ENCODE data around the gene ZBTB21. TPM values are rescaled to one million over a fixed set of nuclear protein-coding genes. Genes with fewer than 3 reads are reported as not detected.
A peak's percentile ranks its signal among the peaks of the same experiment; 100 is the strongest.

The ZBTB21 gene
- total RNA-seq, 1 donor from 2014 or later, result 25.3 TPM

- TF ChIP-seq EZH2 (IDR thresholded peaks at IDR 0.05), result no peak
- TF ChIP-seq EZH2phosphoT487 (IDR thresholded peaks at IDR 0.05), result no peak
- no peak for TF ChIP-seq CTCF (IDR thresholded peaks at IDR 0.05)
Observed at GRCh38 chr21:41970751-41971653, 39.2 kb downstream of the ZBTB21 start.

GRCh38 chr21:41970106-41970391 is 40.1 kb downstream of the ZBTB21 start:
- Mint-ChIP-seq H3K4me3 (no peak overlapping the region), H3K27ac (peak overlapping the region; percentile 63), H3K9me3 (peaks cover 7% of the 10 kb centered on the region), H3K27me3 (ENCODE audit: insufficient read depth, low read depth) (peaks cover 11% of the 10 kb centered on the region), H3K4me1 (peaks cover 62% of the 10 kb centered on the region), H3K36me3 (no peaks in the 10 kb centered on the region)
- Histone ChIP-seq H3K4me1 (peaks cover 11% of the 10 kb centered on the region), H3K27ac (no peak overlapping the region), H3K4me3 (no peak overlapping the region), H3K27me3 (no peaks in the 10 kb centered on the region), H3K79me2 (ENCODE audit: low read depth) (no peaks in the 10 kb centered on the region), H3K9me3 (ENCODE audit: low read depth) (no peaks in the 10 kb centered on the region), H3K9ac (no peak overlapping the region), H3K36me3 (no peaks in the 10 kb centered on the region), H2AFZ (replicated peaks) (no peak overlapping the region), H3K4me2 (no peak overlapping the region), H4K20me1 (ENCODE audit: low read depth) (no peaks in the 10 kb centered on the region), H3F3A (ENCODE audit: low read depth) (peaks cover 9% of the 10 kb centered on the region)
- no peak for DNase-seq (ENCODE audit: low spot score)
- TF ChIP-seq EZH2 (IDR thresholded peaks at IDR 0.05) (no peak), CTCF (IDR thresholded peaks at IDR 0.05) (no peak), EZH2phosphoT487 (IDR thresholded peaks at IDR 0.05) (no peak)

More at GRCh38 chr21:41970751-41971653, 39.2 kb downstream of the ZBTB21 start:
- peaks cover 11% of the 10 kb centered on the region for H3K4me1 ChIP-seq
- Mint-ChIP-seq H3K27ac (peak overlapping the region; percentile 88), H3K27me3 (ENCODE audit: insufficient read depth, low read depth) (peaks cover 4% of the 10 kb centered on the region), H3K9me3 (peaks cover 5% of the 10 kb centered on the region), H3K4me1 (peaks cover 56% of the 10 kb centered on the region), H3K36me3 (no peaks in the 10 kb centered on the region), H3K4me3 (no peak overlapping the region)
- H3K79me2 ChIP-seq (ENCODE audit: low read depth), result no peaks in the 10 kb centered on the region
- no peak overlapping the region for H3K4me2 ChIP-seq
- H2AFZ ChIP-seq (replicated peaks), result no peak overlapping the region
- H3K4me3 ChIP-seq, result no peak overlapping the region
- no peaks in the 10 kb centered on the region for H4K20me1 ChIP-seq (ENCODE audit: low read depth)
- no peak overlapping the region for H3K27ac ChIP-seq
- no peak overlapping the region for H3K9ac ChIP-seq
- peaks cover 9% of the 10 kb centered on the region for H3F3A ChIP-seq (ENCODE audit: low read depth)
- no peak for DNase-seq (ENCODE audit: low spot score)
- no peaks in the 10 kb centered on the region for H3K9me3 ChIP-seq (ENCODE audit: low read depth)
- no peaks in the 10 kb centered on the region for H3K27me3 ChIP-seq
- no peaks in the 10 kb centered on the region for H3K36me3 ChIP-seq

- DNase-seq (ENCODE audit: low spot score), result peak; percentile 71
- H3F3A ChIP-seq (ENCODE audit: low read depth), result peaks cover 9% of the 10 kb centered on the region
- H2AFZ ChIP-seq (replicated peaks), result no peak overlapping the region
- H3K9me3 ChIP-seq (ENCODE audit: low read depth), result no peaks in the 10 kb centered on the region
- no peak for TF ChIP-seq EZH2phosphoT487 (IDR thresholded peaks at IDR 0.05)
- TF ChIP-seq CTCF (IDR thresholded peaks at IDR 0.05), result no peak
- no peak for TF ChIP-seq EZH2 (IDR thresholded peaks at IDR 0.05)
- Mint-ChIP-seq H3K27me3 (ENCODE audit: insufficient read depth, low read depth) (peaks cover 23% of the 10 kb centered on the region), H3K4me3 (no peak overlapping the region), H3K4me1 (peaks cover 64% of the 10 kb centered on the region), H3K36me3 (no peaks in the 10 kb centered on the region), H3K9me3 (peaks cover 3% of the 10 kb centered on the region), H3K27ac (no peak overlapping the region)
- H4K20me1 ChIP-seq (ENCODE audit: low read depth), result no peaks in the 10 kb centered on the region
- H3K27ac ChIP-seq, result no peak overlapping the region
- H3K79me2 ChIP-seq (ENCODE audit: low read depth), result no peaks in the 10 kb centered on the region
- H3K4me2 ChIP-seq, result peak overlapping the region; percentile 43
- no peak overlapping the region for H3K4me3 ChIP-seq
- H3K36me3 ChIP-seq, result no peaks in the 10 kb centered on the region
- no peaks in the 10 kb centered on the region for H3K27me3 ChIP-seq
- H3K4me1 ChIP-seq, result peaks cover 11% of the 10 kb centered on the region
- no peak overlapping the region for H3K9ac ChIP-seq
Observed at GRCh38 chr21:41967708-41968107, 42.5 kb downstream of the ZBTB21 start.

All from neural progenitor cell (in vitro differentiated cells).